Panc1 (cell line): ENCODE data around the gene SSBP4.

Source experiments
- CTCF ChIP-seq: fragments of 450-650 bp; IDR thresholded peaks from 2 replicates; pipeline ENCODE4 v1.5.1; 2017; ENCODE audit warnings: mild to moderate bottlenecking
- POLR2AphosphoS5 ChIP-seq: IDR thresholded peaks from 2 replicates; pipeline ENCODE4 v1.6.1; 2012; ENCODE audit warnings: mild to moderate bottlenecking, low read depth, low read length, moderate library complexity
- SIN3A ChIP-seq: IDR thresholded peaks from 2 replicates; pipeline ENCODE4 v1.6.1; 2012; ENCODE audit warnings: low read depth, mild to moderate bottlenecking, low read length, moderate library complexity, borderline replicate concordance; ENCODE audit not compliant: insufficient read depth
- TCF7L2 ChIP-seq: IDR thresholded peaks from 2 replicates; pipeline ENCODE4 v1.6.1; 2011; ENCODE audit warnings: mild to moderate bottlenecking, low read depth, low read length, inconsistent platforms

- TF ChIP-seq CTCF (no peak), SIN3A (no peak), TCF7L2 (no peak), POLR2AphosphoS5 (no peak)
These were observed 62.5 kb downstream of the SSBP4 start for GRCh38 chr19:18481505-18482222.
